GM19328 (cell line): Measurements from ENCODE around the gene HOXA5.

Experiments
- ATAC-seq: cut with Tn5 transposase; IDR thresholded peaks from one replicate; pipeline ENCODE4 v1.9.1; 2021; ENCODE audit warnings: mild to moderate bottlenecking, moderate library complexity; ENCODE audit not compliant: unreplicated experiment

HOXA5 gene

GRCh38 chr7:27143023-27143949, at the start of gene HOXA5:
Gene HOXA5 (minus strand): TSS chr7:27143681. CDS start chr7:27143607, 74 bp downstream.
- no peak for ATAC-seq

- no peak for ATAC-seq
Observed at GRCh38 chr7:27192546-27193334, 49.3 kb upstream of the HOXA5 start.

GRCh38 chr7:27191833-27192545, 48.5 kb upstream of the HOXA5 start:
- ATAC-seq, result no peak

- no peak for ATAC-seq
Observed at GRCh38 chr7:27191161-27191731, 47.8 kb upstream of the HOXA5 start.

GRCh38 chr7:27189997-27190748, 46.7 kb upstream of the HOXA5 start:
- no peak for ATAC-seq

GRCh38 chr7:27189295-27189996, 46.0 kb upstream of the HOXA5 start:
- ATAC-seq, result no peak

- no peak for ATAC-seq
Observed at GRCh38 chr7:27188386-27189294, 45.2 kb upstream of the HOXA5 start.

- no peak for ATAC-seq
Observed at GRCh38 chr7:27187475-27188385, 44.2 kb upstream of the HOXA5 start.

DNA sequence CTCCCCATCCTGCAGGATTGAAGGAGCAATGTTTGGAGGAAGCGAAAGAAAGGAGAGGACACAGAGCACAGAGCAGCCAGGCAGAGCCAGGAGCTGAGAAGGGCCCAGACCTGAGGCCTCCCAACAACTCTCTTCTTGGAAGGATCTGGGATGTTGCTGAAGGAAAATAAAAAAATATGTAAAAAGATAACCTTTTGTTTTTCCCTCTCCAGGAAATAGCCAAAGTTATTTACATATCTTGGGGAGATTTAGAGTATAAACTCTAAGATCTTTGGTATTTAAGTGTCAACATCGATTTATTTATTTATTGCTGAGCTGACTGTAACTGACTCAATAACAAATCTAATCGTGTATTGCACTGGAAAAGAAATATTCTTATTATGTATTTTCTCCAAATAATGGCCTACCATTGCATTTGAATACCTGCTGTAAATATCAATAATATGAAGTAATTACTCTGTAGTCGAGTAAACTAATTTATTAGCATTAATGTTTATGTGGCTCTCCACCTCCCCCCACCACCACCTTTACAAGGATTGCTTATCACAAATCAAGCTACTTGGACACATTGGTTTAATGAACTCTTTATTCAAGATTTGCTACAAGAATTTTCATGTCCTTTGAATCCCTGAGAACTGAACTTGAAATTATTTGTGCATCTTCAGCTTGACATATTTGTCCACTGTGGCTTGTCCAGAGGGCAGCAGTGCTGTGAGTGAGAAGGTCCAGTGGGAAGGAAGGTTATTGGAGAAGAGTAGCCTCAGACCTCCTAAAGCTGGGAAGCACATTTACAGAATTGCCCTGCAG, 43.4 kb upstream of the HOXA5 start:
- no peak for ATAC-seq

DNA sequence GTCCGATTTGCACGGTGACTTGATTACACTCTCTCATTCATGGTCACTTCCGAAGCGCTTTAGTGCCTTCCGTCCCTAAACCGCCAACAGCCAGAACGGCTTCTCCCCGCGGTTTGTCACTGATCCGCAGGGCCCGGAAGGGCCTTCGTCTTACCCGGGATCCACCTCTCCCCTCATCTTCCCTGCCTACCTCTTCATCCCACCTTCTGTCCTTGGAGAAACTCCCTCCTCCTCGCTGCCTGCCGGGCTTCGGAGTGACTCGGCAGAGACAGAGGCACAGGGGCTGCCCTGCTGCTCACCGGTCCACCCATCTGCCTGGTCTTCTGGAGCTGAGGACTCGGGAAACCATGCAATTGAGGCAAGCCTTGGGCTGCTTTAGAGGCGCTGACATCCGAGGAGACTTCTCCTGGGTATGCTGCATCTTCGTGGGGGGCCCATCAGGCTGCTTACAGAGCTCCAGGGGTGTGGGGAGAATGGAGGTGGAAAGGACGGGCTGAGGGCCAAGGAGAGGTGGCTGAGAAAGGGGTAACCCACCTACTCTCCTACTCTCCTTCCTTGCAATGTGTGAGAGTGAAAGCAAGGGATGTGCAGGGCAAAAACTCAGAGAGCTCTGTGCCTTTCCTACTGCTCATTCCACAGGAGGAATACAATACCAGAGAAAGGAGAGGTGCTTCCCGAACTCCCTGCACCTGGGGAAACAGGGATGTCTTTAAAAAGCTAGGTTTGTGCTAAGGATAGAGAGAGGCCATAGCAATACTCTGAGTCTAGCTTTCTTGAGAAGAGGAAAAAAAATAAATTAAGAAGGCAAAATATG, 42.6 kb upstream of the HOXA5 start:
- no peak for ATAC-seq

DNA sequence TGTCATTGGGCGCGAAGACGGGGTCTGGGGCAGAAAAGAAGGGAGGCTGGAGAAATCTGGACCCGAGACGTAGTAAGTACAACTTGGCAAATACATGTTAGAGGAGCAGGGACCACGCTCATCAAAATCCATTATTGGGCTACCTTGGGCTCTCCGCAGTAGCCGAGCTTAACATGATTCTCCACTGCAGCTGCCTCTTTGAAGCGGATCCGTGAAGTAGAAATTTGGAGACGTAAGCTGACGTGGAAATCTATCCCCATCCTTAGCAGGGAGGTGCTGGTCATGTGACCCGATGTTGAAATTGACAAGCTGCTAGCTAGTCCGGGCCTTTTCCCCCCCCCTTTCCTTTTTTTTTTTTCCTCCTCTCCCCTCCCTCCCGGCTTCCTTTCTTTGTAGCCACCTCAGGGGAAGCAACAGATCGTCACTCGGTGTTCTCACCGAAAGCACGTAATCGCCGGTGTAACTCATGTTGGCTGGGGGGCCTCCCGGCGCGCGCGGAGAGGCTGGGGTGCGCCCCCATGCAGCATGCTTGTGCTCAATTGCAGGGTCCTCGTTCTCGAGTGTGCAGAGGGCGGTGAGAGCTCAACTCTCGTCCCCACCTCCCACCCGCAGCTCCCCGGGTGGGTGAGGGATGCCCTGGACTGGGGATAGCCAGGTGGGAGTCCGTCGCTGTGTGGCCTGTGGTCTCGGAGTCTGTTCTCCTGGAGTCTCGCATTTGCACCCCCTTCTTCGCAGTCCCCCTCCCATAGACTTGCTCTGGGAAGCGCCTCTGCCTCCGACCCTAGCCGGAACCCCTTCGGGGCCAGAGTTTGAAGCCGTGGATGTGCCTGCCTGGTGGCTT, 41.8 kb upstream of the HOXA5 start, which contains the start of gene HOXA11:
Gene HOXA11, minus strand, starts transcription at position 220 of the 841 bp plus-strand sequence. Its CDS starts 88 bp downstream, at position 132.
- ATAC-seq, result no peak

- ATAC-seq, result no peak
Observed at GRCh38 chr7:27184337-27185012, 41.0 kb upstream of the HOXA5 start.

- no peak for ATAC-seq
Observed at GRCh38 chr7:27183682-27184336, 40.3 kb upstream of the HOXA5 start.
